HCT116 (cell line): Measurements from ENCODE around the gene LUC7L. TPM values are rescaled to one million over a fixed set of nuclear protein-coding genes. Genes with fewer than 3 reads are reported as not detected.

Experiments
- ATAC-seq: fragments of 200-7000 bp; cut with Tn5 transposase; 2 replicates; pipeline ENCODE4 v1.9.1; 2020; ENCODE audit warnings: mild to moderate bottlenecking, moderate library complexity
- BruUV-seq: library from RNA; stranded (reverse); fragments of 400-500 nt; replicated peaks from 2 replicates; lab custom pipeline; 2021; lab: Mats Ljungman, UMichigan
- CTCF ChIA-PET: fragments of 300-600 bp; sonication (Branson Sonifier 250); formaldehyde crosslinking; loops from one replicate; lab custom pipeline; 2021; ENCODE audit warnings: antibody characterized with exemption; lab: Charles Lee
- POLR2A ChIA-PET: fragments of 300-600, 350-600 bp; sonication (Branson Sonifier 250); formaldehyde crosslinking; loops from one replicate; lab custom pipeline; 2021; ENCODE audit warnings: antibody characterized with exemption; lab: Charles Lee
- RAD21 ChIA-PET, 2 experiments: fragments of 300-600 bp; sonication (Branson Sonifier 250); formaldehyde crosslinking; loops; one replicate each; lab custom pipeline; 2023; ENCODE audit warnings: low total read pairs in 2 of 2; ENCODE audit not compliant: uncharacterized antibody in 2 of 2, unreplicated experiment in 2 of 2, low non-redundant PET in 1 of 2; lab: Charles Lee
- DNase-seq: peaks from one replicate; pipeline ENCODE4 v3.0.0-alpha.2; 2010; ENCODE audit warnings: low read depth, low spot score
- H2AFZ ChIP-seq: fragments of 200-600 bp; shearing (Covaris generic), sonication (generic); 2 replicates; pipeline ENCODE4 v1.6.1; 2017; ENCODE audit warnings: low read depth, mixed run types, mixed read lengths, antibody characterized with exemption, low read length; ENCODE audit not compliant: poor library complexity, severe bottlenecking
- H3K27ac ChIP-seq: 2 replicates; pipeline ENCODE4 v1.5.1; 2012; ENCODE audit warnings: low read depth, low read length
- H3K27me3 ChIP-seq: fragments of 200-600 bp; sonication (generic); 2 replicates; pipeline ENCODE4 v1.6.1; 2016; ENCODE audit warnings: mixed run types, low read length, mixed read lengths; ENCODE audit not compliant: insufficient read depth
- H3K36me3 ChIP-seq, 2 experiments: fragments of 200-500 bp in 1 of 2; fragments of 200-600 bp in 1 of 2; sonication (Bioruptor generic) in 1 of 2; sonication (generic) in 1 of 2; 2 replicates each; pipeline versions ENCODE4 v1.5.1 to v1.6.1; 2014 to 2016; ENCODE audit warnings: low read length in 2 of 2, inconsistent platforms in 1 of 2, mixed read lengths in 1 of 2, mixed run types in 1 of 2; ENCODE audit not compliant: insufficient read depth in 2 of 2, control insufficient read depth in 1 of 2
- H3K4me1 ChIP-seq, 2 experiments: fragments of 200-600 bp in 1 of 2; sonication (generic) in 1 of 2; 2 replicates each; pipeline versions ENCODE4 v1.5.1 to v1.6.1; 2012 to 2017; ENCODE audit warnings: low read length in 2 of 2, inconsistent platforms in 1 of 2, mild to moderate bottlenecking in 1 of 2, mixed read lengths in 1 of 2, mixed run types in 1 of 2, moderate library complexity in 1 of 2; ENCODE audit not compliant: insufficient read depth in 2 of 2, control insufficient read depth in 1 of 2
- H3K4me2 ChIP-seq: fragments of 200-600 bp; sonication (generic); 2 replicates; pipeline ENCODE4 v1.6.1; 2017; ENCODE audit warnings: mixed run types, low read length, mixed read lengths
- H3K4me3 ChIP-seq, 2 experiments: fragments of 200-600 bp in 1 of 2; sonication (generic) in 1 of 2; replicated peaks in 1 of 2; 2 replicates each; pipeline ENCODE4 v1.5.1; 2011 to 2016; ENCODE audit warnings: low read length in 2 of 2, control low read depth in 1 of 2, low read depth in 1 of 2, mild to moderate bottlenecking in 1 of 2, mixed read lengths in 1 of 2, mixed run types in 1 of 2
- H3K79me2 ChIP-seq: fragments of 200-600 bp; sonication (generic); 2 replicates; pipeline ENCODE4 v1.6.1; 2017; ENCODE audit warnings: mild to moderate bottlenecking, mixed run types, low read length, moderate library complexity, mixed read lengths; ENCODE audit not compliant: insufficient read depth
- H3K9ac ChIP-seq: fragments of 200-600 bp; sonication (generic); 2 replicates; pipeline ENCODE4 v1.6.1; 2016; ENCODE audit warnings: low read length, mixed read lengths
- H3K9me2 ChIP-seq: fragments of 200-600 bp; sonication (generic), shearing (Covaris generic); 2 replicates; pipeline ENCODE4 v1.6.1; 2017; ENCODE audit warnings: mixed run types, mild to moderate bottlenecking, moderate library complexity; ENCODE audit not compliant: insufficient read depth
- H3K9me3 ChIP-seq, 2 experiments: fragments of 200-500 bp in 1 of 2; fragments of 200-600 bp in 1 of 2; sonication (Bioruptor generic) in 1 of 2; sonication (generic) in 1 of 2; 2 replicates each; pipeline ENCODE4 v1.6.1; 2014 to 2017; ENCODE audit warnings: low read length in 2 of 2, mixed read lengths in 2 of 2, inconsistent platforms in 1 of 2, low read depth in 1 of 2, mild to moderate bottlenecking in 1 of 2, mixed run types in 1 of 2, moderate library complexity in 1 of 2; ENCODE audit not compliant: control insufficient read depth in 1 of 2, insufficient read depth in 1 of 2
- H4K20me1 ChIP-seq: fragments of 200-600 bp; sonication (generic), shearing (Covaris generic); 2 replicates; pipeline ENCODE4 v1.6.1; 2017; ENCODE audit warnings: mixed run types, mild to moderate bottlenecking, moderate library complexity; ENCODE audit not compliant: insufficient read depth
- CBX3 ChIP-seq: IDR thresholded peaks from 2 replicates; pipeline ENCODE4 v1.6.1; 2012; ENCODE audit warnings: low read depth
- JUND ChIP-seq: IDR thresholded peaks from 2 replicates; pipeline ENCODE4 v1.6.1; 2012
- POLR2AphosphoS5 ChIP-seq: IDR thresholded peaks from 2 replicates; pipeline ENCODE4 v1.6.1; 2011; ENCODE audit warnings: mild to moderate bottlenecking, low read depth, low read length, moderate library complexity
- SIN3A ChIP-seq: IDR thresholded peaks from 2 replicates; pipeline ENCODE4 v1.6.1; 2012; ENCODE audit warnings: low read depth
- YY1 ChIP-seq: IDR thresholded peaks from 2 replicates; pipeline ENCODE4 v1.6.1; 2011; ENCODE audit warnings: low read length, low read depth, moderate library complexity, mild to moderate bottlenecking; ENCODE audit not compliant: insufficient replicate concordance; ENCODE audit errors: extremely low read depth
- ZBTB33 ChIP-seq: IDR thresholded peaks from 2 replicates; pipeline ENCODE4 v1.6.1; 2011; ENCODE audit warnings: mild to moderate bottlenecking, low read length, moderate library complexity; ENCODE audit not compliant: insufficient replicate concordance; ENCODE audit errors: extremely low read depth
- intact Hi-C: fragments of 100-400 bp; cut with micrococcal nuclease; formaldehyde crosslinking; loops from 2 replicates; pipeline ENCODE4 v1.10.0; 2022
- total RNA-seq: library from RNA; stranded (reverse); gene quantifications from one replicate; pipeline ENCODE4 v1.2.1, GENCODE V29; 2021; ENCODE audit not compliant: unreplicated experiment
- TF ChIP-seq, protein P1 (sequence below): IDR thresholded peaks from 2 replicates; pipeline ENCODE4 v1.6.1; 2012

Gene LUC7L
- total RNA-seq, 1 experiment from 2014 or later, result 50.5 TPM

GRCh38 chr16:140175-140857 is 88.9 kb downstream of the LUC7L start:
- TF ChIP-seq CBX3 (no peak), YY1 (no peak), JUND (no peak), SIN3A (no peak), ZBTB33 (no peak), POLR2AphosphoS5 (no peak)
- TF ChIP-seq, protein P1, sequence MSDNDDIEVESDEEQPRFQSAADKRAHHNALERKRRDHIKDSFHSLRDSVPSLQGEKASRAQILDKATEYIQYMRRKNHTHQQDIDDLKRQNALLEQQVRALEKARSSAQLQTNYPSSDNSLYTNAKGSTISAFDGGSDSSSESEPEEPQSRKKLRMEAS, result no peak
- Histone ChIP-seq H3K9me2 (no peaks in the 10 kb centered on the region), H3K4me2 (no peak overlapping the region), H3K9me3 (no peaks in the 10 kb centered on the region), H3K27ac (no peak overlapping the region), H3K79me2 (peaks cover 19% of the 10 kb centered on the region), H3K27me3 (no peaks in the 10 kb centered on the region), H3K4me3 (no peak overlapping the region), H4K20me1 (no peaks in the 10 kb centered on the region), H2AFZ (no peak overlapping the region), H3K4me1 (no peaks in the 10 kb centered on the region; a peak in 1 of 4 replicates), H3K9ac (no peak overlapping the region), H3K36me3 (no peaks in the 10 kb centered on the region)
- POLR2A ChIA-PET, result no interaction called here
- intact Hi-C loops, result no loop called here
- DNase-seq (no peak), ATAC-seq (no peak)
- RAD21 ChIA-PET, result no interaction called here
- CTCF ChIA-PET, result no interaction called here
- BruUV-seq, result no TSS peak

Other genes starting within 250 kb of the LUC7L start
- gene POLR3K, start 175.8 kb downstream of the LUC7L start, total RNA-seq, result 22.7 TPM
- gene SNRNP25, start 175.6 kb downstream of the LUC7L start, total RNA-seq, result 24.5 TPM
- gene RHBDF1, start 156.8 kb downstream of the LUC7L start, total RNA-seq, result 19.8 TPM
- 32.6 TPM for gene MPG, start 151.2 kb downstream of the LUC7L start, total RNA-seq
- 32.0 TPM for gene NPRL3, start 90.8 kb downstream of the LUC7L start, total RNA-seq
- gene HBZ, start 76.8 kb downstream of the LUC7L start, total RNA-seq, result not detected
- not detected for gene HBM, start 63.5 kb downstream of the LUC7L start, total RNA-seq
- gene HBA2, start 56.6 kb downstream of the LUC7L start, total RNA-seq, result 3.0 TPM
- 4.9 TPM for gene HBA1, start 52.8 kb downstream of the LUC7L start, total RNA-seq
- not detected for gene HBQ1, start 49.0 kb downstream of the LUC7L start, total RNA-seq
- 36.4 TPM for gene FAM234A, start 5.4 kb upstream of the LUC7L start, total RNA-seq
- not detected for gene RGS11, start 46.5 kb upstream of the LUC7L start, total RNA-seq
- not detected for gene ARHGDIG, start 51.1 kb upstream of the LUC7L start, total RNA-seq
- gene PDIA2, start 53.7 kb upstream of the LUC7L start, total RNA-seq, result 0.93 TPM
- gene AXIN1, start 123.3 kb upstream of the LUC7L start, total RNA-seq, result 20.2 TPM
- 61.4 TPM for gene MRPL28, start 141.1 kb upstream of the LUC7L start, total RNA-seq
- gene PGAP6, start 152.5 kb upstream of the LUC7L start, total RNA-seq, result 35.4 TPM
- gene NME4, start 167.8 kb upstream of the LUC7L start, total RNA-seq, result 68.2 TPM
- gene DECR2, start 172.4 kb upstream of the LUC7L start, total RNA-seq, result 17.1 TPM
- gene RAB11FIP3, start 196.2 kb upstream of the LUC7L start, total RNA-seq, result 12.8 TPM